ENCODE data around the gene ZBTB8B. TPM values are rescaled to one million over a fixed set of nuclear protein-coding genes. Genes with fewer than 3 reads are reported as not detected.

The ZBTB8B gene
- total and polyA plus RNA-seq, 10 of the 15 experiments (the other 5 are each of a cell fraction or from before 2014, with no cell fraction given), result under 0.01 to 0.04 (median 0.01) TPM; not detected in 4

- TF ChIP-seq TBL1XR1 (IDR thresholded peaks at IDR 0.05; ENCODE audit: low read depth, low read length) (no peak), STAT1 (conservative IDR thresholded peaks at IDR 0.05) (no peak), SUZ12 (IDR thresholded peaks at IDR 0.05; ENCODE audit: unreplicated experiment) (no peak), CHD2 (IDR thresholded peaks at IDR 0.05; ENCODE audit: borderline replicate concordance, low read depth, low read length) (no peak), PAX8 (IDR thresholded peaks at IDR 0.05) (no peak), REST (IDR thresholded peaks at IDR 0.05; ENCODE audit: low read depth, low read length) (no peak), NFIC (IDR thresholded peaks at IDR 0.05; ENCODE audit: low read depth, low read length) (no peak)
Observed at GRCh38 chr1:32426489-32427255, 38.2 kb upstream of the ZBTB8B start (continued).

DNA sequence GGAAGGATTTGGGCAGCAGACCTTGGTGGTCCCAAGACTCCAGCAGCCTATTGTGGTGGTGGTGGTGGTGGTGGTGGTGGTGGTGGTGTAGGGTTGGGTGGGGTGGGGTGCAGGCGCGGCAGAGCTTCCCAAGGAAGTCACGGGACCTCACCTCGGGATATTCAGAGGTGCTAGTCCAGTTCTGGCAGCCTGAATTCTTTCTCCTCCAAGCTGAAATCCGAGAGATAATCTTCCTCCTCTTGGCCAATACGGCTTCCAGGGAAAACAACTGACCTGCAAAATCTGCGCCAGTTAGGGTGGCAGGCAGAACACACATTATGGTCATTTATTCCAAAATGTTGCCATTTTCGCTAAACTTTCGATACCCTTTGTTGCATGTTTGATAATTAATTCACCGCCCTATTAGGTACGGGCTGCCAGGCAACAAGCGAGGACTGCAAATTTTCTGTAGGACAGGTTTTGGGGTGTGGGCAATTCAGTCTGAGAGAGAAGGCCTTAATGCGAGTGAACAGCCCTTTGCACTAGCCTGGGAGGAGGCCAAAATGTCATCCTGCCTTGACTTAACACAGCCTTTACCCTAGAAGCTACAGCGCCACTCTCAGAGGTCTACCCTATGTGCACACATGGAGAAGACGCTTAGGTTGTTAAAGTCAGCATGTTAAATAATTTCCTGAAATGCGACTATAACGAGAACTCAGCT is 37.5 kb upstream of the ZBTB8B start:
- H3K27ac ChIP-seq (ENCODE audit: control insufficient read depth, insufficient read depth), result no peak overlapping the region
- no peak for TF ChIP-seq RAD51 (IDR thresholded peaks at IDR 0.05)
- no peak for TF ChIP-seq KAT2A (conservative IDR thresholded peaks at IDR 0.05; ENCODE audit: control insufficient read depth, low read depth, low read length)
- TF ChIP-seq NFXL1 (IDR thresholded peaks at IDR 0.05; ENCODE audit: borderline replicate concordance), result no peak
- TF ChIP-seq ASH2L (IDR thresholded peaks at IDR 0.05; ENCODE audit: borderline replicate concordance, low read depth), result no peak
- TF ChIP-seq, protein P1, sequence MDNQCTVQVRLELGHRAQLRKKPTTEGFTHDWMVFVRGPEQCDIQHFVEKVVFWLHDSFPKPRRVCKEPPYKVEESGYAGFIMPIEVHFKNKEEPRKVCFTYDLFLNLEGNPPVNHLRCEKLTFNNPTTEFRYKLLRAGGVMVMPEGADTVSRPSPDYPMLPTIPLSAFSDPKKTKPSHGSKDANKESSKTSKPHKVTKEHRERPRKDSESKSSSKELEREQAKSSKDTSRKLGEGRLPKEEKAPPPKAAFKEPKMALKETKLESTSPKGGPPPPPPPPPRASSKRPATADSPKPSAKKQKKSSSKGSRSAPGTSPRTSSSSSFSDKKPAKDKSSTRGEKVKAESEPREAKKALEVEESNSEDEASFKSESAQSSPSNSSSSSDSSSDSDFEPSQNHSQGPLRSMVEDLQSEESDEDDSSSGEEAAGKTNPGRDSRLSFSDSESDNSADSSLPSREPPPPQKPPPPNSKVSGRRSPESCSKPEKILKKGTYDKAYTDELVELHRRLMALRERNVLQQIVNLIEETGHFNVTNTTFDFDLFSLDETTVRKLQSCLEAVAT (IDR thresholded peaks at IDR 0.05), result no peak
- TF ChIP-seq YBX1 (IDR thresholded peaks at IDR 0.05), result no peak
- TF ChIP-seq CHD1 (IDR thresholded peaks at IDR 0.05; ENCODE audit: low read depth, low read length), result no peak
- no peak for TF ChIP-seq ELK1 (IDR thresholded peaks at IDR 0.05; ENCODE audit: low read depth, low read length)

More for the DNA sequence above, 37.5 kb upstream of the ZBTB8B start:
- ChIA-PET CTCF (interaction anchor here (4.0 kb wide), 1 partner anchor 27 kb away, joined by 17 read pairs; no protein-coding TSS in a partner anchor), SMC1A (ENCODE audit: uncharacterized antibody, unreplicated experiment) (no interaction called here), POLR2A (interaction anchor here (0.6 kb wide), 1 partner anchor 1335 kb away, joined by 4 read pairs; no protein-coding TSS in a partner anchor), RAD21 (ENCODE audit: unreplicated experiment) (no interaction called here)
- no peaks in the 10 kb centered on the region for H3K9me3 ChIP-seq (replicated peaks; ENCODE audit: control insufficient read depth, insufficient read depth, low read length)
- H3K4me2 ChIP-seq (ENCODE audit: control insufficient read depth, insufficient read depth), result no peak overlapping the region
- FAIRE-seq (no peak), DNase-seq (ENCODE audit: low read depth, low spot score) (no peak), ATAC-seq (no peak)
- WGBS (ENCODE audit: insufficient coverage, insufficient replicate concordance, low lambda C conversion rate, missing lambda C conversion rate), result 80% methylated on average over 15 of the region's 17 CpGs
- H3K27me3 ChIP-seq (replicated peaks in 1 of 2; ENCODE audit: control insufficient read depth in 2 of 2, insufficient read depth in 2 of 2, low read length in 1 of 2), result peaks cover 0 to 10% of the 10 kb centered on the region in 2 experiments; a peak in 2 of 4 replicates
- in situ Hi-C loops (cut with MboI), result no loop called here
- no peak overlapping the region for H3K4me3 ChIP-seq
- H4K20me1 ChIP-seq (ENCODE audit: control insufficient read depth, insufficient read depth), result no peaks in the 10 kb centered on the region
- H3K79me2 ChIP-seq (ENCODE audit: control insufficient read depth, insufficient read depth, low read length), result no peaks in the 10 kb centered on the region
- H2AFZ ChIP-seq (ENCODE audit: control insufficient read depth, low read depth, low read length), result no peak overlapping the region
- H3K4me1 ChIP-seq (ENCODE audit: control insufficient read depth, insufficient read depth, low read length), result peaks cover 4% of the 10 kb centered on the region
- intact Hi-C loops (cut with micrococcal nuclease; ENCODE audit: unreplicated experiment), result no loop called here
- H3K9ac ChIP-seq (ENCODE audit: control insufficient read depth, insufficient read depth, low read length), result no peak overlapping the region
- no peaks in the 10 kb centered on the region for H3K36me3 ChIP-seq (ENCODE audit: control insufficient read depth in 2 of 2, insufficient read depth in 2 of 2, low read length in 1 of 2)
- no TSS peak for BruUV-seq (replicated peaks)
